ENCODE results near the gene CSNK2A3. TPM values are rescaled to one million over a fixed set of nuclear protein-coding genes. Genes with fewer than 3 reads are reported as not detected.

CSNK2A3 gene
- total RNA-seq, 1 experiment from 2014 or later = 1.4 TPM

DNA sequence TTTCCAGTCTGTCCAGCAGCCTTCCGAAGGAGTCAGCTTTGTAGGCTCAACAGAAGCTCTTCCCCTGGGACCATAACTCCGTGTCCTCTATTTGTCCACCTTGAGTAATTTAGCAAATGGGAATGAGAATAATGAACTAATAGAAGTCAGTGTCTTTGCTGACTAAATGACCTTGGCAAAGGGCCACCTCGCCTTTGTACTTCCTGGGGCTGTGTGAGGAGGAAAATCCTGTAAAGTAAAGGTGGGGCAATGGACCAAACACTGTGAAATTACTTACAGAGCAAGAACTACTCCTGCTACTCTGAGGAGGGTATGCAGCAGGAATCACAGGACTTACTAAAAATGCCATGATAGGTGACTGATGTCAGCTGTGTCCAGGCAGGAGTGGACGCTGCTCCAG lies 36.2 kb upstream of the CSNK2A3 start:
- Histone ChIP-seq H3K27ac (ENCODE audit: low read depth, low read length, poor library complexity, severe bottlenecking) (no peak overlapping the region), H3K9me3 (ENCODE audit: low read depth, low read length, poor library complexity, severe bottlenecking) (no peaks in the 10 kb centered on the region), H3K36me3 (ENCODE audit: insufficient read depth, low read length, poor library complexity, severe bottlenecking) (no peaks in the 10 kb centered on the region), H3K27me3 (replicated peaks; ENCODE audit: insufficient read depth, low read depth, low read length, poor library complexity) (no peaks in the 10 kb centered on the region), H3K4me3 (ENCODE audit: low read depth, low read length, poor library complexity, severe bottlenecking) (no peak overlapping the region), H3K4me1 (ENCODE audit: insufficient read depth, low read length, poor library complexity, severe bottlenecking) (no peaks in the 10 kb centered on the region)
- DNase-seq (ENCODE audit: low spot score) = no peak
- CTCF ChIA-PET = no interaction called here
- TF ChIP-seq EZH2 (IDR thresholded peaks at IDR 0.05; ENCODE audit: borderline replicate concordance, low read depth, low read length, poor library complexity, severe bottlenecking) = no peak
- TF ChIP-seq, protein P1, sequence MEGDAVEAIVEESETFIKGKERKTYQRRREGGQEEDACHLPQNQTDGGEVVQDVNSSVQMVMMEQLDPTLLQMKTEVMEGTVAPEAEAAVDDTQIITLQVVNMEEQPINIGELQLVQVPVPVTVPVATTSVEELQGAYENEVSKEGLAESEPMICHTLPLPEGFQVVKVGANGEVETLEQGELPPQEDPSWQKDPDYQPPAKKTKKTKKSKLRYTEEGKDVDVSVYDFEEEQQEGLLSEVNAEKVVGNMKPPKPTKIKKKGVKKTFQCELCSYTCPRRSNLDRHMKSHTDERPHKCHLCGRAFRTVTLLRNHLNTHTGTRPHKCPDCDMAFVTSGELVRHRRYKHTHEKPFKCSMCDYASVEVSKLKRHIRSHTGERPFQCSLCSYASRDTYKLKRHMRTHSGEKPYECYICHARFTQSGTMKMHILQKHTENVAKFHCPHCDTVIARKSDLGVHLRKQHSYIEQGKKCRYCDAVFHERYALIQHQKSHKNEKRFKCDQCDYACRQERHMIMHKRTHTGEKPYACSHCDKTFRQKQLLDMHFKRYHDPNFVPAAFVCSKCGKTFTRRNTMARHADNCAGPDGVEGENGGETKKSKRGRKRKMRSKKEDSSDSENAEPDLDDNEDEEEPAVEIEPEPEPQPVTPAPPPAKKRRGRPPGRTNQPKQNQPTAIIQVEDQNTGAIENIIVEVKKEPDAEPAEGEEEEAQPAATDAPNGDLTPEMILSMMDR (conservative IDR thresholded peaks at IDR 0.05; ENCODE audit: low read depth, low read length) = no peak
- no TSS peak for BruUV-seq (replicated peaks)
- intact Hi-C loops (cut with micrococcal nuclease; ENCODE audit: unreplicated experiment) = no loop called here
- POLR2A ChIA-PET (ENCODE audit: low non-redundant PET) = no interaction called here

DNA sequence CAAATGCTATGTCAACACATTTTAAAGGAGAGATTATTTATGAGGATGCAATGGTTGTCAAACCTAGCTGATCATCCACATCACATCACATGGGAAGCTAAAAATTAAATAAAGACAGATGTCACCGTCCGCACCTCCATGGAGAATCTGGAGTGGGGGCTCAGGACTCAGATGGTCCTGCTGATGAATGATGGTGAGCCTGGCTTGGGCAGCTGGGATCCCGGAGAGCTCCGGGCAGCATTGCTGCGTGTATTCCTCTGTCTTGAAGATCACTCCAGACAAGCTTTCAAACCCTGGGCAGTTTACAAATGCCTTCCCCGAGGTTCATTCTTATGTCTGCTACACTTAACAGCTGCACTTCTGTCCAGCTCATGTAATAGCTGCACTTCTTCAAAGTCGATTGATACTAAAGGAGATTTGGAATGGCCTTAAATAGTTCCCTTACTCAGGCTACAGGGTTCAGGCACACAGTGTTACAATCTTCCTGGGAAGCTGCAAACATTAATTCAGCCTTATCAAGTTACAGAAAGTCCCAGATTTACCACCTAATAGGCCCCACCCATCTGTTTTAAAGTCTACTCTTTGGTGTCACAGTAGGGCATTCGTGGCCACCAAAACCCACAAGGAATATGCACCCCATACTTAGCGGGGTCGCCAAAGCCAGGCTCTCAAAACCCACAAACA lies 34.7 kb upstream of the CSNK2A3 start:
- Histone ChIP-seq H3K4me1 (ENCODE audit: insufficient read depth, low read length, poor library complexity, severe bottlenecking) (no peaks in the 10 kb centered on the region), H3K9me3 (ENCODE audit: low read depth, low read length, poor library complexity, severe bottlenecking) (no peaks in the 10 kb centered on the region), H3K4me3 (ENCODE audit: low read depth, low read length, poor library complexity, severe bottlenecking) (no peak overlapping the region), H3K27ac (ENCODE audit: low read depth, low read length, poor library complexity, severe bottlenecking) (no peak overlapping the region), H3K27me3 (replicated peaks; ENCODE audit: insufficient read depth, low read depth, low read length, poor library complexity) (no peaks in the 10 kb centered on the region), H3K36me3 (ENCODE audit: insufficient read depth, low read length, poor library complexity, severe bottlenecking) (no peaks in the 10 kb centered on the region)
- ChIA-PET CTCF (no interaction called here), POLR2A (ENCODE audit: low non-redundant PET) (no interaction called here)
- no peak for DNase-seq (ENCODE audit: low spot score)
- BruUV-seq (replicated peaks) = no TSS peak
- intact Hi-C loops (cut with micrococcal nuclease; ENCODE audit: unreplicated experiment) = no loop called here
- no peak for TF ChIP-seq EZH2 (IDR thresholded peaks at IDR 0.05; ENCODE audit: borderline replicate concordance, low read depth, low read length, poor library complexity, severe bottlenecking)
- TF ChIP-seq, protein P1 (conservative IDR thresholded peaks at IDR 0.05; ENCODE audit: low read depth, low read length) = no peak

GRCh38 chr11:11387207-11387606 lies 34.2 kb upstream of the CSNK2A3 start:
- POLR2A ChIA-PET (ENCODE audit: low non-redundant PET) = no interaction called here
- intact Hi-C loops (cut with micrococcal nuclease; ENCODE audit: unreplicated experiment) = no loop called here
- Histone ChIP-seq H3K27ac (ENCODE audit: low read depth, low read length, poor library complexity, severe bottlenecking) (no peak overlapping the region), H3K27me3 (replicated peaks; ENCODE audit: insufficient read depth, low read depth, low read length, poor library complexity) (no peaks in the 10 kb centered on the region), H3K4me1 (ENCODE audit: insufficient read depth, low read length, poor library complexity, severe bottlenecking) (no peaks in the 10 kb centered on the region), H3K9me3 (ENCODE audit: low read depth, low read length, poor library complexity, severe bottlenecking) (no peaks in the 10 kb centered on the region), H3K36me3 (ENCODE audit: insufficient read depth, low read length, poor library complexity, severe bottlenecking) (no peaks in the 10 kb centered on the region), H3K4me3 (ENCODE audit: low read depth, low read length, poor library complexity, severe bottlenecking) (no peak overlapping the region)
- no TSS peak for BruUV-seq (replicated peaks)
- DNase-seq (ENCODE audit: low spot score) = no peak
- CTCF ChIA-PET = no interaction called here
- TF ChIP-seq, protein P1 (conservative IDR thresholded peaks at IDR 0.05; ENCODE audit: low read depth, low read length) = no peak
- TF ChIP-seq EZH2 (IDR thresholded peaks at IDR 0.05; ENCODE audit: borderline replicate concordance, low read depth, low read length, poor library complexity, severe bottlenecking) = no peak
